ENCODE measurements around the gene MMP20.

The MMP20 gene

DNA sequence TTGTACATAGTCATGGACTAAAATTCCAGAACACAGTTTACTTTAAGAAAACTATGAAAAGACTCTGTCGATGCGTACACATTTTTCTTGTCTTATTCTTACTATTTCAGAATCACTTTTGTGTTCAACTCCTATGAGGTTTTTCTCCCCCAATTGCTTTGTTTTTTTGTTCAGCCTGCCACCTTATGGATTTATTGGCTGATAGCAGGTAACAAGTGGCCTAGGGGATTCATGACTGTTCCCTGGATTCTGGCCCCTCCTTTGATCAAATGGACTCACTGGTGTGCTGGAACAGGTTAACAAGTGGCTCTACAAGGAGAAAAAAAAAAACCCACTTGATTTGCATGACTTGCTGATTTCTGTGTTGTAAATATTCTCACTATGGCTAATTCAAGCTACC lies 10.6 kb downstream of the MMP20 start:
- Histone ChIP-seq H3K27ac (ENCODE audit: low read length, poor library complexity, severe bottlenecking) (no peak overlapping the region), H3K27me3 (ENCODE audit: control insufficient read depth in 1 of 2, insufficient read depth in 1 of 2, low read length in 2 of 2) (no peaks in the 10 kb centered on the region), H3K23ac (ENCODE audit: low read length in 2 of 2) (no peak overlapping the region), H2BK15ac (ENCODE audit: low read depth, poor library complexity, severe bottlenecking) (no peak overlapping the region), H2AK5ac (ENCODE audit: low read length, severe bottlenecking) (no peak overlapping the region), H2AFZ (ENCODE audit: low read depth, low read length) (no peak overlapping the region), H3K4me2 (ENCODE audit: low read length, poor library complexity, severe bottlenecking) (no peak overlapping the region), H3K9me3 (ENCODE audit: control insufficient read depth, low read length) (no peaks in the 10 kb centered on the region), H3K79me1 (replicated peaks; ENCODE audit: low read length, poor library complexity, severe bottlenecking) (no peaks in the 10 kb centered on the region), H3K4ac (ENCODE audit: low read depth in 1 of 2, low read length in 2 of 2) (no peak overlapping the region), H3K4me1 (ENCODE audit: control insufficient read depth, insufficient read depth, low read depth, low read length) (peaks cover 3% of the 10 kb centered on the region), H3K9ac (ENCODE audit: low read length) (no peak overlapping the region), H2BK120ac (ENCODE audit: low read depth, low read length) (no peak overlapping the region), H4K91ac (ENCODE audit: low read length) (no peak overlapping the region), H3K14ac (ENCODE audit: low read length in 2 of 2) (no peak overlapping the region), H4K8ac (ENCODE audit: low read length) (no peak overlapping the region), H2BK5ac (ENCODE audit: low read depth, low read length, poor library complexity, severe bottlenecking) (no peak overlapping the region), H3K4me3 (ENCODE audit: insufficient read depth in 1 of 2, low read depth in 1 of 2, low read length in 2 of 2) (no peak overlapping the region), H3K18ac (ENCODE audit: low read depth in 1 of 2, low read length in 2 of 2) (no peak overlapping the region), H3K36me3 (ENCODE audit: control insufficient read depth in 1 of 2, insufficient read depth in 2 of 2, low read depth in 1 of 2, low read length in 2 of 2) (no peaks in the 10 kb centered on the region), H2BK12ac (ENCODE audit: low read length in 2 of 2) (no peak overlapping the region)
- 100% methylated on average over 2 of the region's 2 CpGs for WGBS
- DNase-seq: no peak

DNA sequence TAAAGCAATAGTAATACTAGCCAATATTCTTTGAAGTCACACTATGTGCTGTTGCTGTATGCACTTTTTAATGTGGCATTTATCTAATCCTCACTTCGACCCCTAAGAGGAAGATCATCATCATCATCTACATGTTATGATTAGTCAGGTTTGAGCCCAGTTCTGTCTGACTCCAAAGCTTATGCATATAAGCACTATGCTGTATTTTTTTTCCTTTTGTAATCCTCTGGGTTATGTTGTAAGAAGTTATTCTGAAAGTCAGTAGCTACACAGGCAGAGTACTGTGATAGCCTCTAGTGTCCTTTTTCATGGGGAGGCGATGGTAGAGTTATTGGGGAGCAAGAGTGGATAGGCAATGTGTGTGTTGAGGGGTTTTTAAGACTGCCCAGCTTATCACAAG lies 11.1 kb downstream of the MMP20 start:
- Histone ChIP-seq H2AFZ (ENCODE audit: low read depth, low read length) (no peak overlapping the region), H4K8ac (ENCODE audit: low read length) (no peak overlapping the region), H2BK15ac (ENCODE audit: low read depth, poor library complexity, severe bottlenecking) (no peak overlapping the region), H3K4me2 (ENCODE audit: low read length, poor library complexity, severe bottlenecking) (no peak overlapping the region), H3K4me1 (ENCODE audit: control insufficient read depth, insufficient read depth, low read depth, low read length) (peaks cover 3% of the 10 kb centered on the region), H3K23ac (ENCODE audit: low read length in 2 of 2) (no peak overlapping the region), H3K27me3 (ENCODE audit: control insufficient read depth in 1 of 2, insufficient read depth in 1 of 2, low read length in 2 of 2) (no peaks in the 10 kb centered on the region), H4K91ac (ENCODE audit: low read length) (no peak overlapping the region), H2BK12ac (ENCODE audit: low read length in 2 of 2) (no peak overlapping the region), H3K9me3 (ENCODE audit: control insufficient read depth, low read length) (no peaks in the 10 kb centered on the region), H2BK5ac (ENCODE audit: low read depth, low read length, poor library complexity, severe bottlenecking) (no peak overlapping the region), H3K14ac (ENCODE audit: low read length in 2 of 2) (no peak overlapping the region), H3K27ac (ENCODE audit: low read length, poor library complexity, severe bottlenecking) (no peak overlapping the region), H2BK120ac (ENCODE audit: low read depth, low read length) (no peak overlapping the region), H3K9ac (ENCODE audit: low read length) (no peak overlapping the region), H3K79me1 (replicated peaks; ENCODE audit: low read length, poor library complexity, severe bottlenecking) (no peaks in the 10 kb centered on the region), H2AK5ac (ENCODE audit: low read length, severe bottlenecking) (no peak overlapping the region), H3K36me3 (ENCODE audit: control insufficient read depth in 1 of 2, insufficient read depth in 2 of 2, low read depth in 1 of 2, low read length in 2 of 2) (no peaks in the 10 kb centered on the region), H3K4me3 (ENCODE audit: insufficient read depth in 1 of 2, low read depth in 1 of 2, low read length in 2 of 2) (no peak overlapping the region), H3K4ac (ENCODE audit: low read depth in 1 of 2, low read length in 2 of 2) (no peak overlapping the region), H3K18ac (ENCODE audit: low read depth in 1 of 2, low read length in 2 of 2) (no peak overlapping the region)
- no CpG with 5 or more reads among the region's 2 CpGs for WGBS
- DNase-seq: no peak

DNA sequence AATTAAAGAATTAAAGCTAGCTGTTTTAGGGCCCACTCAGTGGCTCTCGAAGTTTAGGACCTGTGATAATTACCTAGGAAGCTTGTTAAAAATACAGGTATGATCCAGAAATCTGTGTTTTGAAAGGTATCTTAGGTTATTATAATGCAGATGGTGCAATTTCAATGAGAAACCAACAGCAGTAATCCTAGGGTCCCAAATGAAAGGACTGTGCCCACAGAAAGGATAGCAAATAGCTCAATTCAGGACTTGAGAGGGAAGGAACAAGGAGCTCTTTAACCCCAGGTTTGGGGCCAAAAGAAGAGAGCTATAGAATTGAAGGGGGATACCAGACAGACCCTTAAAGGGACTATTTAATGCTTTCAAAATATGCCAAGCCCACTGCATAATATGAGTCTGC lies 11.7 kb downstream of the MMP20 start:
- no peak overlapping the region for H2AFZ ChIP-seq (ENCODE audit: low read depth, low read length)
- no peak overlapping the region for H2BK5ac ChIP-seq (ENCODE audit: low read depth, low read length, poor library complexity, severe bottlenecking)
- H3K23ac ChIP-seq (ENCODE audit: low read length in 2 of 2): no peak overlapping the region
- H3K27ac ChIP-seq (ENCODE audit: low read length, poor library complexity, severe bottlenecking): no peak overlapping the region
- H3K9me3 ChIP-seq (ENCODE audit: control insufficient read depth, low read length): no peaks in the 10 kb centered on the region
- no peak overlapping the region for H3K4me2 ChIP-seq (ENCODE audit: low read length, poor library complexity, severe bottlenecking)
- H2BK120ac ChIP-seq (ENCODE audit: low read depth, low read length): no peak overlapping the region
- H3K14ac ChIP-seq (ENCODE audit: low read length in 2 of 2): no peak overlapping the region
- H3K9ac ChIP-seq (ENCODE audit: low read length): no peak overlapping the region
- H2AK5ac ChIP-seq (ENCODE audit: low read length, severe bottlenecking): no peak overlapping the region
- H3K18ac ChIP-seq (ENCODE audit: low read depth in 1 of 2, low read length in 2 of 2): no peak overlapping the region
- peaks cover 3% of the 10 kb centered on the region for H3K4me1 ChIP-seq (ENCODE audit: control insufficient read depth, insufficient read depth, low read depth, low read length)
- no peak overlapping the region for H4K8ac ChIP-seq (ENCODE audit: low read length)
- H3K4me3 ChIP-seq (ENCODE audit: insufficient read depth in 1 of 2, low read depth in 1 of 2, low read length in 2 of 2): no peak overlapping the region
- H2BK15ac ChIP-seq (ENCODE audit: low read depth, poor library complexity, severe bottlenecking): no peak overlapping the region
- WGBS: 80% methylated on average over 1 of the region's 1 CpG
- DNase-seq: no peak
- H3K27me3 ChIP-seq (ENCODE audit: control insufficient read depth in 1 of 2, insufficient read depth in 1 of 2, low read length in 2 of 2): no peaks in the 10 kb centered on the region
- H4K91ac ChIP-seq (ENCODE audit: low read length): no peak overlapping the region
- H3K4ac ChIP-seq (ENCODE audit: low read depth in 1 of 2, low read length in 2 of 2): no peak overlapping the region
- H3K79me1 ChIP-seq (replicated peaks; ENCODE audit: low read length, poor library complexity, severe bottlenecking): no peaks in the 10 kb centered on the region
- H3K36me3 ChIP-seq (ENCODE audit: control insufficient read depth in 1 of 2, insufficient read depth in 2 of 2, low read depth in 1 of 2, low read length in 2 of 2): no peaks in the 10 kb centered on the region
- H2BK12ac ChIP-seq (ENCODE audit: low read length in 2 of 2): no peak overlapping the region

DNA sequence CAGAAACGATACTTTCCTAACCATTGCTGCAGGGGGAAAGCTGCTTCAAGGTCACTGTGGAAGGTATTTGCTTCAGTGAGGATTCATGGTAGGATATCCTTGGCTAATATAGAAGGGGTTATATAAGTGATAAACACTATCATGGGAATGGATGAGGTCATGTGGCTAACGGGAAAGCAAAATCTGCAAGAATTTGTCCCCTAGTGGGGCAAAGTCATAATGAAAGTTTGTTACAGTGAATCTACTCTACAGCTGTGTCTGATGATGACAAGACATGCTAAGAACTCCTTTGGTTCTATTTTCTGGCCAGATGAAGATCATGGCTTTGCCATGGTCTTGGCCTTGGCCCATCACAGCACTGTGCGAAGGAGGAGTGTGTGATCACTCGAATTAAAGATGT lies 13.8 kb downstream of the MMP20 start:
- H2BK15ac ChIP-seq (ENCODE audit: low read depth, poor library complexity, severe bottlenecking): no peak overlapping the region

More for the DNA sequence above, 13.8 kb downstream of the MMP20 start:
- Histone ChIP-seq H3K14ac (ENCODE audit: low read length in 2 of 2) (no peak overlapping the region), H2AFZ (ENCODE audit: low read depth, low read length) (no peak overlapping the region), H3K27me3 (ENCODE audit: control insufficient read depth in 1 of 2, insufficient read depth in 1 of 2, low read length in 2 of 2) (no peaks in the 10 kb centered on the region), H3K36me3 (ENCODE audit: control insufficient read depth in 1 of 2, insufficient read depth in 2 of 2, low read depth in 1 of 2, low read length in 2 of 2) (no peaks in the 10 kb centered on the region), H3K23ac (ENCODE audit: low read length in 2 of 2) (no peak overlapping the region), H2AK5ac (ENCODE audit: low read length, severe bottlenecking) (no peak overlapping the region), H3K79me1 (replicated peaks; ENCODE audit: low read length, poor library complexity, severe bottlenecking) (no peaks in the 10 kb centered on the region), H4K8ac (ENCODE audit: low read length) (no peak overlapping the region), H2BK12ac (ENCODE audit: low read length in 2 of 2) (no peak overlapping the region), H2BK5ac (ENCODE audit: low read depth, low read length, poor library complexity, severe bottlenecking) (no peak overlapping the region), H3K18ac (ENCODE audit: low read depth in 1 of 2, low read length in 2 of 2) (no peak overlapping the region), H3K4ac (ENCODE audit: low read depth in 1 of 2, low read length in 2 of 2) (no peak overlapping the region), H3K9me3 (ENCODE audit: control insufficient read depth, low read length) (no peaks in the 10 kb centered on the region), H3K27ac (ENCODE audit: low read length, poor library complexity, severe bottlenecking) (no peak overlapping the region), H2BK120ac (ENCODE audit: low read depth, low read length) (no peak overlapping the region), H3K4me1 (ENCODE audit: control insufficient read depth, insufficient read depth, low read depth, low read length) (peaks cover 3% of the 10 kb centered on the region), H3K9ac (ENCODE audit: low read length) (no peak overlapping the region), H3K4me2 (ENCODE audit: low read length, poor library complexity, severe bottlenecking) (no peak overlapping the region), H3K4me3 (ENCODE audit: insufficient read depth in 1 of 2, low read depth in 1 of 2, low read length in 2 of 2) (no peak overlapping the region), H4K91ac (ENCODE audit: low read length) (no peak overlapping the region)
- no peak for DNase-seq
- WGBS: 97% methylated on average over 3 of the region's 4 CpGs

Measured in mesenchymal stem cell (in vitro differentiated cells and primary cell).